Activated T-helper 1 cell treated with anti-CD3 and anti-CD28 coated beads, Interleukin-12 subunit alpha, Interleukin-12 subunit beta, Interleukin-2, Interleukin-4 antibody, amounts not matched to agents 30 ng/mL and 10 ng/mL and 1 ng/mL, durations not matched to agents 14 hours and 24 hours and 36 hours (primary cell): ENCODE measurements around the gene FOCAD. TPM values are rescaled to one million over a fixed set of nuclear protein-coding genes. Genes with fewer than 3 reads are reported as not detected.

Experiments
- DNase-seq: peaks from one replicate; pipeline ENCODE4 v3.0.0; 2021; ENCODE audit warnings: low spot score
- H3K27ac Mint-ChIP-seq: one replicate; pipeline ENCODE4 v1.8.0; 2021; ENCODE audit warnings: mild to moderate bottlenecking, mixed read lengths
- H3K27me3 Mint-ChIP-seq: one replicate; pipeline ENCODE4 v1.8.0; 2022; ENCODE audit warnings: mild to moderate bottlenecking, moderate library complexity, mixed read lengths; ENCODE audit not compliant: insufficient read depth
- H3K36me3 Mint-ChIP-seq: one replicate; pipeline ENCODE4 v1.8.0; 2021; ENCODE audit warnings: low read depth, mixed read lengths
- H3K4me1 Mint-ChIP-seq: one replicate; pipeline ENCODE4 v1.8.0; 2021; ENCODE audit warnings: low read depth, mixed read lengths
- H3K4me3 Mint-ChIP-seq: one replicate; pipeline ENCODE4 v1.8.0; 2021; ENCODE audit warnings: mild to moderate bottlenecking, moderate library complexity, mixed read lengths
- H3K9me3 Mint-ChIP-seq: one replicate; pipeline ENCODE4 v1.8.0; 2021; ENCODE audit warnings: mixed read lengths
- intact Hi-C: fragments of 100-400 bp; cut with micrococcal nuclease; formaldehyde crosslinking; loops from one replicate; pipeline ENCODE4 v1.15.1; 2024
- total RNA-seq: library from RNA; stranded (reverse); gene quantifications from 2 replicates; pipeline ENCODE4 v1.2.3, GENCODE V29; 2022

FOCAD gene
- total RNA-seq, 1 donor from 2014 or later, result 31.2 TPM

GRCh38 chr9:20985851-20986600 lies 302.0 kb downstream of the FOCAD start:
- peaks cover 30% of the 10 kb centered on the region for H3K36me3 Mint-ChIP-seq
- intact Hi-C loops, result no loop called here
- H3K27ac Mint-ChIP-seq, result no peak overlapping the region
- no peak for DNase-seq
- H3K27me3 Mint-ChIP-seq, result no peaks in the 10 kb centered on the region
- no peaks in the 10 kb centered on the region for H3K4me1 Mint-ChIP-seq
- H3K9me3 Mint-ChIP-seq, result no peaks in the 10 kb centered on the region
- H3K4me3 Mint-ChIP-seq, result no peak overlapping the region

- Mint-ChIP-seq H3K4me3 (no peak overlapping the region), H3K27ac (no peak overlapping the region), H3K4me1 (no peaks in the 10 kb centered on the region), H3K36me3 (peaks cover 34% of the 10 kb centered on the region), H3K9me3 (no peaks in the 10 kb centered on the region), H3K27me3 (no peaks in the 10 kb centered on the region)
- DNase-seq, result no peak
- intact Hi-C loops, result no loop called here
These were observed 303.5 kb downstream of the FOCAD start for GRCh38 chr9:20987521-20987920.

- no peak for DNase-seq
- intact Hi-C loops, result no loop called here
- H3K4me1 Mint-ChIP-seq, result no peaks in the 10 kb centered on the region
- H3K27me3 Mint-ChIP-seq, result no peaks in the 10 kb centered on the region
- H3K9me3 Mint-ChIP-seq, result no peaks in the 10 kb centered on the region
- no peak overlapping the region for H3K4me3 Mint-ChIP-seq
- peaks cover 34% of the 10 kb centered on the region for H3K36me3 Mint-ChIP-seq
- H3K27ac Mint-ChIP-seq, result no peak overlapping the region
These were observed 304.0 kb downstream of the FOCAD start for GRCh38 chr9:20988061-20988460.

GRCh38 chr9:20988671-20989315 lies 304.7 kb downstream of the FOCAD start:
- Mint-ChIP-seq H3K4me3 (no peak overlapping the region), H3K36me3 (peaks cover 37% of the 10 kb centered on the region), H3K27me3 (no peaks in the 10 kb centered on the region), H3K27ac (no peak overlapping the region), H3K4me1 (no peaks in the 10 kb centered on the region), H3K9me3 (no peaks in the 10 kb centered on the region)
- DNase-seq, result no peak
- intact Hi-C loops, result no loop called here

GRCh38 chr9:20989923-20990341 lies 305.9 kb downstream of the FOCAD start:
- H3K27ac Mint-ChIP-seq, result no peak overlapping the region
- intact Hi-C loops, result no loop called here
- no peaks in the 10 kb centered on the region for H3K4me1 Mint-ChIP-seq
- DNase-seq, result no peak
- H3K36me3 Mint-ChIP-seq, result peaks cover 42% of the 10 kb centered on the region
- H3K9me3 Mint-ChIP-seq, result no peaks in the 10 kb centered on the region
- no peak overlapping the region for H3K4me3 Mint-ChIP-seq
- no peaks in the 10 kb centered on the region for H3K27me3 Mint-ChIP-seq

GRCh38 chr9:20990867-20991266 lies 306.8 kb downstream of the FOCAD start:
- H3K36me3 Mint-ChIP-seq, result peaks cover 51% of the 10 kb centered on the region
- intact Hi-C loops, result no loop called here
- no peak overlapping the region for H3K4me3 Mint-ChIP-seq
- H3K27ac Mint-ChIP-seq, result no peak overlapping the region
- no peaks in the 10 kb centered on the region for H3K4me1 Mint-ChIP-seq
- H3K9me3 Mint-ChIP-seq, result no peaks in the 10 kb centered on the region
- H3K27me3 Mint-ChIP-seq, result no peaks in the 10 kb centered on the region
- no peak for DNase-seq

- peaks cover 50% of the 10 kb centered on the region for H3K36me3 Mint-ChIP-seq
- intact Hi-C loops, result no loop called here
These were observed 310.4 kb downstream of the FOCAD start for GRCh38 chr9:20994486-20994885.

GRCh38 chr9:20995616-20996015 lies 311.6 kb downstream of the FOCAD start:
- DNase-seq, result no peak
- no peaks in the 10 kb centered on the region for H3K27me3 Mint-ChIP-seq
- H3K36me3 Mint-ChIP-seq, result peaks cover 48% of the 10 kb centered on the region
- intact Hi-C loops, result no loop called here
- H3K4me3 Mint-ChIP-seq, result no peak overlapping the region
- no peak overlapping the region for H3K27ac Mint-ChIP-seq
- no peaks in the 10 kb centered on the region for H3K9me3 Mint-ChIP-seq
- H3K4me1 Mint-ChIP-seq, result peaks cover 20% of the 10 kb centered on the region

More at GRCh38 chr9:20994486-20994885, 310.4 kb downstream of the FOCAD start:
- Mint-ChIP-seq H3K27me3 (no peaks in the 10 kb centered on the region), H3K4me3 (no peak overlapping the region), H3K27ac (no peak overlapping the region), H3K9me3 (no peaks in the 10 kb centered on the region), H3K4me1 (peaks cover 20% of the 10 kb centered on the region)
- no peak for DNase-seq

GRCh38 chr9:20996809-20997208 lies 312.8 kb downstream of the FOCAD start:
- peaks cover 9% of the 10 kb centered on the region for H3K9me3 Mint-ChIP-seq
- DNase-seq, result no peak
- no peak overlapping the region for H3K4me3 Mint-ChIP-seq
- H3K36me3 Mint-ChIP-seq, result peaks cover 47% of the 10 kb centered on the region
- intact Hi-C loops, result no loop called here
- no peak overlapping the region for H3K27ac Mint-ChIP-seq
- H3K27me3 Mint-ChIP-seq, result no peaks in the 10 kb centered on the region
- peaks cover 29% of the 10 kb centered on the region for H3K4me1 Mint-ChIP-seq

GRCh38 chr9:20997503-20998076 lies 313.5 kb downstream of the FOCAD start:
- peaks cover 48% of the 10 kb centered on the region for H3K36me3 Mint-ChIP-seq
- H3K27me3 Mint-ChIP-seq, result no peaks in the 10 kb centered on the region
- no peak for DNase-seq
- no peak overlapping the region for H3K27ac Mint-ChIP-seq
- H3K9me3 Mint-ChIP-seq, result peaks cover 14% of the 10 kb centered on the region
- H3K4me1 Mint-ChIP-seq, result peaks cover 35% of the 10 kb centered on the region
- no peak overlapping the region for H3K4me3 Mint-ChIP-seq
- intact Hi-C loops, result no loop called here

- no peak overlapping the region for H3K27ac Mint-ChIP-seq
- no peak overlapping the region for H3K4me3 Mint-ChIP-seq
- intact Hi-C loops, result loop anchor here (1.0 kb wide), 1 partner anchor 30 kb away; the partner anchor contains the start of gene HACD4
- H3K27me3 Mint-ChIP-seq, result no peaks in the 10 kb centered on the region
- H3K36me3 Mint-ChIP-seq, result peaks cover 45% of the 10 kb centered on the region
- DNase-seq, result no peak
- peaks cover 28% of the 10 kb centered on the region for H3K4me1 Mint-ChIP-seq
- H3K9me3 Mint-ChIP-seq, result peaks cover 14% of the 10 kb centered on the region
These were observed 317.5 kb downstream of the FOCAD start for GRCh38 chr9:21001581-21001980.

GRCh38 chr9:21002040-21002439 lies 318.0 kb downstream of the FOCAD start:
- intact Hi-C loops, result no loop called here
- no peak overlapping the region for H3K4me3 Mint-ChIP-seq
- no peak overlapping the region for H3K27ac Mint-ChIP-seq

GRCh38 chr9:21015129-21015815 lies 331.2 kb downstream of the FOCAD start:
- no peaks in the 10 kb centered on the region for H3K27me3 Mint-ChIP-seq
- no peak overlapping the region for H3K4me3 Mint-ChIP-seq
- H3K9me3 Mint-ChIP-seq, result no peaks in the 10 kb centered on the region
- no peak for DNase-seq
- intact Hi-C loops, result no loop called here
- no peak overlapping the region for H3K27ac Mint-ChIP-seq
- peaks cover 52% of the 10 kb centered on the region for H3K36me3 Mint-ChIP-seq
- no peaks in the 10 kb centered on the region for H3K4me1 Mint-ChIP-seq

More at GRCh38 chr9:21002040-21002439, 318.0 kb downstream of the FOCAD start:
- Mint-ChIP-seq H3K36me3 (peaks cover 48% of the 10 kb centered on the region), H3K4me1 (peaks cover 24% of the 10 kb centered on the region), H3K9me3 (peaks cover 14% of the 10 kb centered on the region), H3K27me3 (no peaks in the 10 kb centered on the region)
- no peak for DNase-seq
